Measurements from ENCODE around the gene IRF7. TPM values are rescaled to one million over a fixed set of nuclear protein-coding genes. Genes with fewer than 3 reads are reported as not detected.

Gene IRF7
- polyA plus RNA-seq, 1 donor = 14.9 TPM

GRCh38 chr11:621838-622237 lies 6.1 kb upstream of the IRF7 start:
- DNase-seq (ENCODE audit: low read depth) = no peak

DNA sequence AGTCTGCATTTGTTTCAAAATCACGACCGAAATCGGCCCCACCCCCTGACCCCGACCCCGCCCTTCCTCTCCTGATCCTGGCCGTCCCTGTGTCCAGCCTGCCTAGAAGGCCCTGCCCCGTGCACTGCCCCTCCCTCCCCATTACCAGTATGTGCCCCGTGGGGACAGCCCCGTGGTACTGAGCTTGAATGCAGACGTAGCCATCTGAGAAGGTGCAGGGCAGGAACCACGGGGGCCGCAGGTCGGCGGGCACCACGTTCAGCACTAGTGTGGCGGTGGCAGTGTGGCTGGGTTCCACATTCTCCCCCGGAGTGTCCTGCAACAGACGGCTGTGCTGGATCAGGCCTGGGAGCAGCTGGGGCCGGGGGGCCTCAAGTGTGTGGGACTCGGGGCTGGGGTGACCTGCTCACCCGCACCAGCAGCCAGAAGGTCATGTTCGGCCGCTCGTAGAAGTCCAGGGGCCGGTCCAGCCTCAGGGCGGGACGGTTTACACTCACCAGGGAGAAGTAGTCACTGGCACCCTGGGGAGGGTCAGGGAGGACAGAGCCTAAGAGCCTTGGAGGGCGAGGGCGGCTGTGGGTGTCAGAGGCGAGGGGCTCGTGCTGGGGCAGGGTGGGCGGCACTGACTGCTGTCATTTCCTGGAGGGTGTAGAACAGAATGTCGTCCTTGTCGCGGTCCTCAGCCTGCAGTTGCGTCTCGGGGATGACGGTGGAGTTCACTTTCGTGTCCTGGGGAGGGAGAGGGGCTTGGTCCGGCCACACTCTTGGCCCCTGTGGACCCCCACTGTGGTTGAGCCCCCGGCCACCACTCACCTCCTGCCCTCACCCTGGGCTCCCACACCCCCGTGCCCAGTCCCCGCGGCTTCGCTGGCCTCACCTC lies 5.4 kb upstream of the IRF7 start:
- no peak for DNase-seq (ENCODE audit: low read depth)

DNA sequence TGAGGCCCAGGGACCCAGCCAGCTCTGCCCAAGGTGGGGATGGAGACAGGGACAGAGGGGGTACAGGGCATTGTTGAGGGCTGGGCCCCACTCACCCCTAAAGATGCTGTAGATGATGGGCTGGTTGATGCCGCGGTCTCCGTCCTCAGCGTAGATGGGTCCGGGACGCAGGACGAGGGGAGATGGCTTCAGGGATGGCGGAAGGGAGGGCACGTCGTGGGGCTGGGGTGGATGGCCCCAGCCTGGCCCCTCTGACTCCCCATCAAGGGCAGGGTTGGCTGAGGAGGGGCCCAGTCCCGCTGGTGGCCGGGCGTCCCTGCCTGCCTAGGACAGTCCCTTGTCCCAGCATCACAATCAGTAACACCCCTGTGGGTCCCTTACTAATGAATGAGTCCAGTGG lies 4.5 kb upstream of the IRF7 start:
- no peak for DNase-seq (ENCODE audit: low read depth)

GRCh38 chr11:619628-620050 lies 3.9 kb upstream of the IRF7 start:
- no peak for DNase-seq (ENCODE audit: low read depth)

DNA sequence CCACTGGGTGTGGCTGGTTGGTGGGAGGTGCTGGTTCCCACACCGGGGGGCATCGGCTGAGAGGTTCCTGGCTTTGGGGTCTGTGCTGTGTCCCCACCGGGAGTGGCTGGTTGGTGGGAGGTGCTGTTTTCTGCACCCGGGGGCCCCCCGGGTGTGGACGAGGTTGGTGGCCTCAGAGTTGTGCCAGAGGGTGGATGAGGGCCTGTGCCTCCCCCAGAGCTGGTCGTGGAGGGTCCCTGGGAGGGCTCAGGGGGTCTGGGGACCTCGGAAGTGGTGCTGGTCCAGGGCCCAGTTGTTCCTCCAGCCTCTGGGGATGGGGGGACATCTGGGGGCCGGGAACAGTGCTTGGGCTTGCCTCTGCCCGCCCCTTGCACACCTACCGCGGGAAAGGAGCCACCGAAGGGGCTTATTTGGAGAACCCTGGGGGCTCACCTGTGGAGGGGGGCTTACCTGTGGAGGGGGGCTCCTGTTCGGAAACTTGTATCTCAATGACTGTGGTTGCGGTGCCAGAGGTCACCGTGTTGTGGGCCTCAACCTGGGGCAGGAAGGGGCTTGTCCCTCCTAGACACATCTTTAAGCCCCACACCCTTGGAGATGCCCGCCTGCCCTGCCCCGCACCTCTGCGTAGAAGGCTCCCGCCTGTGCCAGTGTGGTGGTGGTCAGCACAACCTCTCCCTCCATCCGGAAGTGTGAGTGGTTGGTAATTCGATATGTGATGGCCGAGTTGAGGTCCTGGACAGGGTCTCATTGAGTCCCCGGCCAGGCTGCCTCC lies 3.3 kb upstream of the IRF7 start:
- DNase-seq (ENCODE audit: low read depth) = no peak

DNA sequence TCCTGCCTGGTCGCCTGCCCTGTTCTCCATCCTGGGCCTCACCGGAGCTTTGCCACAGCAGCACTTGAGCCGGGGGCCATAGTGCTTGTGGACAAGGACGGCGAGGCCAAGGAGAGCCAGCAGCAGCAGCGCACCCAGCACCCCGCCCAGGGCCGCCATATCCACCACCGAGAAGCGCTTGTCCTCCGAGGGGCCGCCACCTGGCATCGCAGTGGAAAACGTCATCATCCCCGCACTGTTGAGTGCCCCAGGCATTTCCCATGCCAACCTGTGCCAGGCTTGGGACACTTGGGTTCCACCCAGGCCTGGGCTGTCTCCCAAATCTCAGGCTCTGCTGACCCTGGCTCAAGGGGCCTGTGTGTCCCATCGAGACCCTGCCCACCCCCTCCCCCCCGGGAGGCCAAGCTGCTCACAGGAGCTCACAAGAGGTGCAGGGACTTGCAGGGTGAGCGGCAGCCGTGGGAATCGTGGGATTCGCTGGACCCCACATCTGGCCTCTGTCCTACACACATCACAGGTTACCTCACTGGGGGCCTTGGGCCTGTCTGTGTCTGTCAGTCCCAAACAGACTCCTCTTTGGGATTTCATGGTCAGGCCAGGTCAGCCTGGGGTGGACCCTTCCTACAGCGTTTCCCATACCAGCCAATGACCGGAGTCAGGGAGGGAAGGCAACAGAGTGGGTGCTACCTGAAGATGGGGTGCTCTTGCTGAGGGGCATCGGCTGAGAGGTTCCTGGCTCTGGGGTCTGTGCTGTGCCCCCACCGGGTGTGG lies 2.3 kb upstream of the IRF7 start:
- no peak for DNase-seq (ENCODE audit: low read depth)

DNA sequence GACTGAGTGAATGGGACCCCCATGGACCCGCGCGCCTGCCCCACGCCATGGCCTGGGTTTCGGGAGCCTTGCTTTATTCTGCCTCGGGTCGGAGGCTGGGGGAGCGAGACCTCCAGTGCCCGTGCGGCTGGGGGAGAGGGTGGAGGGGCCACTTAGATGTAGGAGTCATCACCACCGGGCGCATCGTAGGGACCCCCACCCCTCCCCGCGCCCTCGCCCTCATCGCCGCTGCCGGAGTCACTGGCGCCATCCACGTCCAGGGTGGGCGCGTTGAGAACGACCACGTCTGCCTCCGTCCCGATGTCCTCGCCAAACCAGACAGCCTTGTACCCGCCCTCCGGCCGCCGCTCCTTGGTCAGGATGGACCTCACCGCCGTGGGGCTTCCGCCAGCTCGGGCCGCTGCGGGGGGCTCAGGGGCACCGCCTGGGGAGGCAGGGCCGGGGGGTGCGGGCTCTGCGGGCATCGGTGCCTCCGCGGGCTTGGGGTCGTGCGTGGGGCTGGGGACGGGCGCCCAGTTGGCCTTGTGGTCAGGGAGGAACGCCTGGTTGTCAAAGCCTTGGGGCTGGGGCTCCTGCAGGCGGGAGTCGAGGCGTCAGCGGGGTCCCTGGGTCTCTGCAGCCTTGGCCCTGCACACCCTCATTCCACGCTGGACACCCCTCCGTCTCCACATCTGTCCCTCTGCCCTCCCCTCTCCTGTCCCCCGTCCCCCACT lies 1.6 kb upstream of the IRF7 start:
- no peak for DNase-seq (ENCODE audit: low read depth)

GRCh38 chr11:616320-617198 lies 809 bp upstream of the IRF7 start:
- DNase-seq (ENCODE audit: low read depth) = no peak

DNA sequence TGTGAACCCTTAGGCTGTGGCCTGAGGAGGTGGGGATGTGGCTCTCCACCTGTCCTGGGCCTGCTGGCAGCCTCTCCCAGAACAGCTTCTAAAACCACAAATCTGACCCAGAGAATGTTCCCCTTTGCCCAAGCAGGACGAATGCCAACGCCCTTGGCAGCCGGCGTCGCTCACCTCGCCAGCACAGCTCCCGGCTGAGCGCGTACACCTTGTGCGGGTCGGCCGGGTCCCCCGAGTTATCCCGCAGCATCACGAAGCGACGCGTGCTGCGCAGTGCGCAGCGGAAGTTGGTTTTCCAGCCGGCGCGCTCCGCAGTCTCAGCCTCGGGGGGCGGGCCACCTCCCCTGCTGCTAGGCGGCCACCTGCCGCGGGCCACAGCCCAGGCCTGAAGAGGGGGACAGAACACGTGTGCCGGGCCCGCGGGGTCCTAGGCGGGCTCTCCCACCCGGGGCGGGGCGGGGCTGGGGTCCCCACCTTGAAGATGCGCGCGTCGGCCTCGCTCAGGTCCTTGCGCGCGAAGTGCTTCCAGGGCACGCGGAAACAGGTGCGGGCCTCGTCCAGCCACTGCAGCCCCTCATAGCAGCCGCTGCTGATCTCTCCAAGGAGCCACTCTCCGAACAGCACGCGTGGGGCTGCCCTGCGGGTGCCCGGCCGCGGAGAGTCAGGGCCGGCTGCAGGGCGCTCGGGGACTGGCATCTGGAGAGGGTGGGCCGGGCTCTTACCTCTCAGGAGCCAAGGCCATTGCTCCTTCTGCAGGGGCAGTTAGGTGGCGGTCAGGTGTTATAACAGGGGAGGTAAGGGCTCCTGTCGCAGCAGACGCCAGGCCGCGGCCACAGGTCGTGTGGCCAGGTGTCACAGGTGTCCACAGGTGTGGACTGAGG lies 887 bp downstream of the IRF7 start:
- DNase-seq (ENCODE audit: low read depth) = no peak

DNA sequence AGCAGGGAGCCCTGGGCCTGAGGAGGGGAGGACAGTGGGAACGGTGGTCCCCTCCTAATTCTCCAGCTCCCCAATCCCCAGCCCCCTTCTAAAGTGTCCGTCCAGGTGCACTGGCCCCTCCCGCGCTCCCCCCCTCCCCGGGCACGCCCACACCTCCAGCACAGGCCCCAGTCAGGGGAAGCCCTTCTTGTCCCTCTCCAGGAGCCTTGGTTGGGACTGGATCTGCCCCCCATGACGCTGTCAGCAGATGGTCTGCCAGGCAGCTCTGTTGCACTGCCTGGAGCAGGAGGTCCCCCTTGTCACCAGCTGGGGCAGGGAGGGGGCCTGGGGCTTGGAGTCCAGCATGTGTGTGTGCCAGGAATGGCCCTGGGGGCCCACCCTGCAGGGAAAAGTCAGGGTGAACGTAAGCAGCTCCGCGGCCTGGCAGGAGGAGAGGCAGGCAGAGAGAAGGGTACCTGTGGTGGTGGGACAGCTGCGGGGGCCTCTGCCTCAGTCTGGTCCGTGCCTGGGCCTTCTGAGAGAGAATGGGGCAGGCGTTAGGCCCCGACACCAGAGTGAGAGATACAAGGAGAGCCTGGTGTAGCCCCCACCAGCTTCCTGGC lies 1.6 kb downstream of the IRF7 start:
- DNase-seq (ENCODE audit: low read depth) = no peak

GRCh38 chr11:613369-613968 lies 2.3 kb downstream of the IRF7 start:
- no peak for DNase-seq (ENCODE audit: low read depth)

GRCh38 chr11:612961-613300 lies 2.8 kb downstream of the IRF7 start:
- no peak for DNase-seq (ENCODE audit: low read depth)

DNA sequence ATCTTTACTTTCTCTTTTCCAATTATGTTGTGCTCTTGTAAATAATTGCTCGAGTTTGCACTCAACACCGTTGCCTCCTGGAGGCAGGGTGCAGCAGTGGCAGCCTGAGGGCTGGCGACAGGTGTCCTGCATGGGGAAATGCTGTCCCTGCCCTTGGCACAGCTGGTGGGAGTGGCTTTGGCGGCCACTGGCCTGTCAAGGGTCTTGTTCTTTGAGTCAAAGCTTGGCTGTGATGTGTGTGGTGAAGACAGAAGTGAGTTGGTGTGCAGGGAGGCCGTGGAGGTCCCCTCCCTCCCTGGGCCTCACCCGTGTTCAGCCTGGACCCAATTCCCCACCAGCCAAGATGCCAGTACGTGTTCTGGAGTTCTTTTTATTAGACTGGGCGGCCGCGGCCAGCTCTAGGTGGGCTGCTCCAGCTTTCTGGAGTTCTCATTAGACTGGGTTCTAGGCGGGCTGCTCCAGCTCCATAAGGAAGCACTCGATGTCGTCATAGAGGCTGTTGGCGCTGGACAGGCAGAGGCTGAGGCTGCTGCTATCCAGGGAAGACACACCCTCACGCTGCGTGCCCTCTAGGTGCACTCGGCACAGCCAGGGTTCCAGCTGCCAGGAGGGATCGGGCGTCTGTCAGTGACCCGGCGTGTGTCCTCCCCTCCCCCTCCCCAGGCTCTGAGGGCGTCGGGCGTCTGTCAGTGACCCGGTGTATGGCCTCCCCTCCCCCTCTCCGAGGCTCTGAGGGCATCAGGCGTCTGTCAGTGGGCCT lies 3.4 kb downstream of the IRF7 start:
- DNase-seq (ENCODE audit: low read depth) = no peak

- DNase-seq (ENCODE audit: low read depth) = no peak
Measured at GRCh38 chr11:611001-611996, 4.5 kb downstream of the IRF7 start.

DNA sequence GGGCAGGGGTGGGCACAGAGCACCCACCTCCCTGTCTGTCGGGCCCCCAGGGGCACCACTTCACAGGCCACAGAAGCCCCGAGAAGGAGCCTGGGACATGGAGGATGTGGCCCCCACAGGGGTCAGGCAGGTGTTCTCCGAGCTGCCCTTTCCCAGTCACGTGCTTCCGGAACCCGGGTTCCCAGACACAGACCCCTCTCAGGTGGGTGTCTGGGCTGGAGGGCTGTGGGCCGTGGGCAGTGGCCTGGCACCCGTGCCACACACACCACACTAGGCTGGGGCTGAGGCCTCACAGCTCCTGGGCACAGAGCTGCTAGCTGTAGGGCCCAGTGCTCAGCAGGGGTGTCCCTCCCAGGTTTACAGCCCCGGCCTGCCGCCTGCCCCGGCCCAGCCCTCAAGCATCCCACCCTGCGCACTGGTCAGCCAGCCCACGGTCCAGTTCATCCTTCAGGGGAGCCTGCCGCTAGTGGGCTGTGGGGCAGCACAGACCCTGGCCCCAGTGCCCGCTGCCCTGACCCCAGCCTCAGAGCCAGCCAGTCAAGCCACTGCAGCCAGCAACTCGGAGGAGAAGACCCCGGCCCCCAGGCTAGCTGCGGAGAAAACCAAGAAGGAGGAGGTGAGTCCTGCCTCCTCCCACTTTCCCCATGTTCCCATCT lies 5.5 kb downstream of the IRF7 start:
- no peak for DNase-seq (ENCODE audit: low read depth)

- DNase-seq (ENCODE audit: low read depth) = no peak
Measured at GRCh38 chr11:609341-609811, 6.4 kb downstream of the IRF7 start.
